Fibroblast of pulmonary artery (primary cell): Measurements from ENCODE around the gene TTC7B.

Source experiments
- DNase-seq: peaks from one replicate; pipeline ENCODE4 v3.0.0-alpha.2; 2010; ENCODE audit warnings: low read depth
- H3K4me3 ChIP-seq: replicated peaks from 2 replicates; pipeline ENCODE4 v1.5.1; 2011; ENCODE audit warnings: low read depth, mild to moderate bottlenecking, control low read depth, low read length, moderate library complexity
- TF ChIP-seq, protein P1 (sequence below): IDR thresholded peaks from 2 replicates; pipeline ENCODE4 v1.5.1; 2011; ENCODE audit warnings: mild to moderate bottlenecking, control low read depth, low read length, inconsistent platforms; ENCODE audit errors: missing control alignments

The TTC7B gene

DNA sequence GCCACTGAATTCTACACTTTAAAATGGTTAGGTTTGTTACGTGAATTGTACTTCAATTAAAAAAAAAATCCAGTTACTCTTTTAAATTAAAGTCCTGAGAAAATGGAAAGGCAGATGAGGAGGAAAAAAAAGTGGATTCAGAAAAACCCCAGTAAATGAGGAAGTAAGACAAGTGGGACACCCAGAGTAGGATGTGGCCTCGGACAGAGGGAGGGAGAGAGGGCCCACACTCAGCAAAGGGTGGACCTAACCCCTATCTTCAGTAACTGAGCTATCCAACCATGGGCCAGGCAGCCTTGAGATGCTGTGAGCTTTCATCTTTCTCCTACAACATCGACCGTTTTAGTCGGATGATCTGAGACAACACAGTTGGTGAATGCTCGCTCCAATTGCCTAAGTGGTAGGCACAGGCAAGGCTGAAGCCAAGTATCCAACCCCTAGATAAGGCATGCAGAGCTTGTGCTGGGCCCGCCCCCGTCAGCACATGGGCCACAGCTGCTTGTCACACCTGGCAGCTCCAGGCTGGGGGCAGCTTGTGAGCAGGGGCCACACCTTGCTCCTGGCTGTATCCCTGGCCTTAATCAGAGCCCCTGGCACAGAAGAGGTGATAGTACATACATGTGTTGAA is 142.1 kb downstream of the TTC7B start:
- DNase-seq = no peak
- no peak overlapping the region for H3K4me3 ChIP-seq

DNA sequence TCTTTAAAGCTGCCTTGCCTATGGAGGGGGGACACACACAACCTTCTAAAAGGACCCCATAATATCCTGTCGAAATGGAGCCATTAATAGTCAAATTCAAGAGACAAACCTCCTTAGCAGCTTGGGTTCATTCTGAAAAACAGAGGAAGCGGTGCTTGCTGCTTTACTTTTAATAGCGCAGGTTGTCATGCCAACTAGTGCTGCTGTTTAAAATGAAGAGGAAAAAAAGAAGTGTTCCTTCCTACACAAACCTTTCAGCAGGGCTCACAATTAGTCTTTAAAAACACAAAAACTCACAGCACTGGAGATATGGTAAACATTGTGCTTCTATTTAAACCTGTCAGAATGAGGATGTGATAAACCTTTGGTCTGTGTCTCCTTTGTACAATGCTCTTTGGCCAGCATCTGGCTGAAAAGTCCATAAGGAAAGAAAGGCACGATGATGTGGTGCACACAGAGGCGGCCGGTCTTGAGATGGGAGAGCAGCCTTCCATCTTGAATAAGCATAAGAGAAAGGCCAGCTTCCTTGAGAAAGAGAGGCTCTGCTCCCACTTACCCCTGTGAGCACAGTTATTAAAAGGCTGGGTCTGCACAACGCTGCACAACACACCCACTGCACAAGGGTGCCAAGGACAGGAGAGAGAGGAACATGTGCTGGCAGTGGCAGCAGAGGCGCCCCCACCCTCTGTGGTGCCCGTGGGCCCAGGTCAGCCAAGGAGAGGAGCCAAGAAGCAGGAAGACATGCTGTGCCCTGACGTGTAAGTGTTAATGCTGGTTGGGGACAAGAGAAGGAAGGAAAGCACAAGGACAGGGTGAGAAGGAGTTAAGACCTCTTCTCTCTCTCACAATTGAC is 144.6 kb downstream of the TTC7B start:
- no peak for DNase-seq
- TF ChIP-seq, protein P1, sequence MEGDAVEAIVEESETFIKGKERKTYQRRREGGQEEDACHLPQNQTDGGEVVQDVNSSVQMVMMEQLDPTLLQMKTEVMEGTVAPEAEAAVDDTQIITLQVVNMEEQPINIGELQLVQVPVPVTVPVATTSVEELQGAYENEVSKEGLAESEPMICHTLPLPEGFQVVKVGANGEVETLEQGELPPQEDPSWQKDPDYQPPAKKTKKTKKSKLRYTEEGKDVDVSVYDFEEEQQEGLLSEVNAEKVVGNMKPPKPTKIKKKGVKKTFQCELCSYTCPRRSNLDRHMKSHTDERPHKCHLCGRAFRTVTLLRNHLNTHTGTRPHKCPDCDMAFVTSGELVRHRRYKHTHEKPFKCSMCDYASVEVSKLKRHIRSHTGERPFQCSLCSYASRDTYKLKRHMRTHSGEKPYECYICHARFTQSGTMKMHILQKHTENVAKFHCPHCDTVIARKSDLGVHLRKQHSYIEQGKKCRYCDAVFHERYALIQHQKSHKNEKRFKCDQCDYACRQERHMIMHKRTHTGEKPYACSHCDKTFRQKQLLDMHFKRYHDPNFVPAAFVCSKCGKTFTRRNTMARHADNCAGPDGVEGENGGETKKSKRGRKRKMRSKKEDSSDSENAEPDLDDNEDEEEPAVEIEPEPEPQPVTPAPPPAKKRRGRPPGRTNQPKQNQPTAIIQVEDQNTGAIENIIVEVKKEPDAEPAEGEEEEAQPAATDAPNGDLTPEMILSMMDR = no peak
- H3K4me3 ChIP-seq = no peak overlapping the region

More for the DNA sequence above, 142.1 kb downstream of the TTC7B start:
- TF ChIP-seq, protein P1 = no peak

DNA sequence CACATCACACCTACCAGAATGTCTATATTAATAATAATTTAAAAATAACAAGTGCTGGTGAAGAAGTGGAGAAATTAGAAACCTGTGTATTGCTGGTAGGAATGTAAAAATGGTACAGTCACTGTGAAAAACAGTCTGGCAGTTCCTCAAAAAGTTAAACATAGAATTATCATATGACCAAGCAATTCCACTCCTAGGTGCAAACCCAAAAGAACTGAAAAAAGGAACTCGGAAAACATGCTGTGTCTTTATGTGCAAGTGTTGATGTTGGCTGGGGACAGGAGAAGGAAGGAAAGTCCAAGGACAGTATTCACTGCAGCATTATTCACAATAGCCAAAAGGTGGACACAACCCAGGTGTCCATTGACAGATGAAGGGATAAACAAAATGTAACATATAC is 146.5 kb downstream of the TTC7B start:
- H3K4me3 ChIP-seq = no peak overlapping the region
- DNase-seq = no peak
- TF ChIP-seq, protein P1 = no peak

DNA sequence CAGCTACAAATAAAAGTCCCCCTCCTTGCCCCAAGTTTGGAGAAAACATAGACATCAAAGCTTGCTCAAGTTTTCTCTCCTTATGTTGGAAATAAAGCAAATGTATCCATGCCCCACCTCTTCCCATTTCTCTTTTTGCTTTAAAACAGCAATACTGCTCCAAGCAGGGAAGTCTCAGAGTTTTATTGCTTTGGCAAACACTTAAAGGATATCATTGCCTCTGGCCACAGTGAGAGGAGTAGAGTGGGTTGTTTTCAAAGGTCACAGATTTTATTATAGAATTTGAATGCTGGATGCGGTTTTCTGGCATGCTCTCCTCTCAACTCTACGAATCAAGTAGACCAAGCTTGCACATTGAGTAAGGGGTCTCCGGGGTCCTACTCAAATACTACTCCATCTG is 149.7 kb downstream of the TTC7B start:
- DNase-seq = no peak
- TF ChIP-seq, protein P1 = no peak
- no peak overlapping the region for H3K4me3 ChIP-seq

DNA sequence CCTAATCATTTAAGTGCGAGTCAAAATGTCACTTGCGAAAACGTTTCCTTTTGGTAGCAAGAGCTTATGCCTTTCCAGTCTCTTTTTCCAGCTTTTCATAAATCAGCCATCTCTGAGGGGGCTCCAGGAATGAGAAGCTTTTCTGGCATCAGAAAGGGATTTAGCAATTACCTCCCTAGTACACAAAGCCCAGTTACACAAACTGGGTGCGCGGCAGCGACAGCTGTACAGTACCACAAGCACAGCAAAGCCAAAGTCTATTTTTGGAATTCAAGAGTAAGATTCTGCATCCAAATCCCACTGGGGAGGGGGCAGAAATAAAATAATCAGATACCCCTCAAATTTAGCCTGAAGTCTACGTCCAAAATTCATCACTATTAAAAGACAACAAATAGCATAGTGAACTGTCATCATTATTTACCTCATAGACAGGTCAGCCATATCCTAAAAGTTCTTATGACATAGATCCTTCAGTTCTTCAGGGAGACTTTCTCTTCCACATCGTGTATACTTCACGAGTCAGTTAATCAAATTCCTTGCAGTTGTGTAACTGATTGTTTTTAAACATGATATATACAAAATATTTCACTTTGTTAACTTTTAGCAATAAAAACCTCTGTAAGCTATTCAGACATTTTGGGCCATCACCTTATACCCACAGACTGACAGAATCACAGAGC is 150.8 kb downstream of the TTC7B start:
- H3K4me3 ChIP-seq = no peak overlapping the region
- TF ChIP-seq, protein P1 = no peak
- DNase-seq = peak; percentile 28

DNA sequence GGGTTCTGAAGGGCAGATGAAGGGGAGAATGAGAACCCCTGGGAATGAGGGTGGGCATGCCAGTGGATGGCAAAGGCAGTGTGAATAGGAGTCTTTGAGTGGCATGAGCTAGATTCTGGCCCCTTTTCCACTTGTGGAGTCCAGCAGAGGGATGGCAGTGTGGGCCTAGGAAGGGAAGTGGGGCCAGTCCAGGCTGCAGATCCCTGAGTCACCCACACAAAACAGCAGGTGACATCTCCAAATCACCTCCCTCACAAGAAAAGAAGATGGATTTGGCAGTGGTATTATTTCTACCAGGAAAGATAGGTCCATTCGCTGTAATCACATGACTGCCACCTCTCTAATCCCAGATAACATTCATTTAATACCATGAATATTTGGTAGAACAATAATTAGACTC is 151.3 kb downstream of the TTC7B start:
- H3K4me3 ChIP-seq = no peak overlapping the region
- DNase-seq = no peak
- TF ChIP-seq, protein P1 = no peak
